Measurements from ENCODE around the gene FANCC.

DNA sequence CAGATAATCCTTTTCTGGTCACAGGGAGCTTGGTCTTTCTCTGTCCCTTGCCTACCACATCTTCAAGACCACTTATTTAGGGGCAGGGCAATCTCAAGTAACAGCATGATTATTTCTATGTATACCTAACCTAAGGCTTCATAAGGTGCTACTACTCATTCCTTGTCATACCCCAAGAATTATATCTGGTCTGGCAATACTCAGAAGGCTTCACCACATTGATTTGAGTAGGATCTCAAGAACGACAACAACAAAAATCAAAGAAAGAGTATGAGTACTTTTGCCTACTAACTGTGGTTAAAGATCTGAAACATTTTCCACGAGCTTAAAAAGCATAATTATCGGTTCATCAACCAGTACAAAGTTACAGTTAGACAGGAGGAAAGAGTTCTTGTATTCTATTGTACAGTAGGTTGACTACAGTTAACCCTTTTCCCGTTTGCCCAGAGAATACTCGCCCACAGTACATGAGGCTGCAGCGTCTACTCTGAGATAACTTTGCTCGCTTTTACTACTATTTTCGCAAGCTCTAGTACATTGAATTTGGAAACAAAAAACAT lies 41.0 kb downstream of the FANCC start:
- TF ChIP-seq, protein P1, sequence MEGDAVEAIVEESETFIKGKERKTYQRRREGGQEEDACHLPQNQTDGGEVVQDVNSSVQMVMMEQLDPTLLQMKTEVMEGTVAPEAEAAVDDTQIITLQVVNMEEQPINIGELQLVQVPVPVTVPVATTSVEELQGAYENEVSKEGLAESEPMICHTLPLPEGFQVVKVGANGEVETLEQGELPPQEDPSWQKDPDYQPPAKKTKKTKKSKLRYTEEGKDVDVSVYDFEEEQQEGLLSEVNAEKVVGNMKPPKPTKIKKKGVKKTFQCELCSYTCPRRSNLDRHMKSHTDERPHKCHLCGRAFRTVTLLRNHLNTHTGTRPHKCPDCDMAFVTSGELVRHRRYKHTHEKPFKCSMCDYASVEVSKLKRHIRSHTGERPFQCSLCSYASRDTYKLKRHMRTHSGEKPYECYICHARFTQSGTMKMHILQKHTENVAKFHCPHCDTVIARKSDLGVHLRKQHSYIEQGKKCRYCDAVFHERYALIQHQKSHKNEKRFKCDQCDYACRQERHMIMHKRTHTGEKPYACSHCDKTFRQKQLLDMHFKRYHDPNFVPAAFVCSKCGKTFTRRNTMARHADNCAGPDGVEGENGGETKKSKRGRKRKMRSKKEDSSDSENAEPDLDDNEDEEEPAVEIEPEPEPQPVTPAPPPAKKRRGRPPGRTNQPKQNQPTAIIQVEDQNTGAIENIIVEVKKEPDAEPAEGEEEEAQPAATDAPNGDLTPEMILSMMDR (IDR thresholded peaks at IDR 0.05) = no peak
- TF ChIP-seq POLR2A (IDR thresholded peaks at IDR 0.05) (no peak), EP300 (IDR thresholded peaks at IDR 0.05) (no peak), POLR2AphosphoS5 (IDR thresholded peaks at IDR 0.05) (no peak)
